ENCODE results near the gene TMEM164.
A peak's percentile ranks its signal among the peaks of the same experiment; 100 is the strongest.
"Not testable (repeated sequence)": the region's sequence is repeated elsewhere in the genome, so short reads cannot be mapped to it uniquely, and the experiment has no call there.

Gene TMEM164

GRCh38 chrX:110002300-110003166 is at the start of gene TMEM164:
TSS of gene TMEM164 (plus strand) at chrX:110003114. CDS start at chrX:110003775, 661 bp downstream.
- peak; percentile 77 for DNase-seq (ENCODE audit: low spot score)

- no peak for DNase-seq (ENCODE audit: low spot score)
These were observed 48.6 kb upstream of the TMEM164 start for GRCh38 chrX:109954333-109954732.

- no peak for DNase-seq (ENCODE audit: low spot score)
These were observed 48.0 kb upstream of the TMEM164 start for GRCh38 chrX:109954955-109955354.

- DNase-seq (ENCODE audit: low spot score): no peak
These were observed 44.6 kb upstream of the TMEM164 start for GRCh38 chrX:109958266-109958665.

GRCh38 chrX:109959356-109959871 is 43.5 kb upstream of the TMEM164 start:
- DNase-seq (ENCODE audit: low spot score): peak; percentile 69

GRCh38 chrX:109964390-109964789 is 38.5 kb upstream of the TMEM164 start:
- no peak for DNase-seq (ENCODE audit: low spot score)

- no peak for DNase-seq (ENCODE audit: low spot score)
These were observed 36.7 kb upstream of the TMEM164 start for GRCh38 chrX:109966246-109966645.

- no peak for DNase-seq (ENCODE audit: low spot score)
These were observed 35.8 kb upstream of the TMEM164 start for GRCh38 chrX:109967156-109967555.

GRCh38 chrX:109970841-109971240 is 32.1 kb upstream of the TMEM164 start:
- DNase-seq (ENCODE audit: low spot score): not testable (repeated sequence)

GRCh38 chrX:109974906-109975655 is 27.8 kb upstream of the TMEM164 start:
- peak; percentile 3 for DNase-seq (ENCODE audit: low spot score)

GRCh38 chrX:109985210-109985609 is 17.7 kb upstream of the TMEM164 start:
- DNase-seq (ENCODE audit: low spot score): not testable (repeated sequence)

- DNase-seq (ENCODE audit: low spot score): no peak
These were observed 15.0 kb upstream of the TMEM164 start for GRCh38 chrX:109987884-109988283.

- DNase-seq (ENCODE audit: low spot score): no peak
These were observed 12.2 kb upstream of the TMEM164 start for GRCh38 chrX:109990582-109991276.

GRCh38 chrX:109992203-109992602 is 10.7 kb upstream of the TMEM164 start:
- no peak for DNase-seq (ENCODE audit: low spot score)

- DNase-seq (ENCODE audit: low spot score): no peak
These were observed 7.8 kb upstream of the TMEM164 start for GRCh38 chrX:109995155-109995554.

- DNase-seq (ENCODE audit: low spot score): no peak
These were observed 5.0 kb upstream of the TMEM164 start for GRCh38 chrX:109997786-109998452.

- no peak for DNase-seq (ENCODE audit: low spot score)
These were observed 2.9 kb upstream of the TMEM164 start for GRCh38 chrX:110000000-110000399.

GRCh38 chrX:110000847-110001713 is 1.8 kb upstream of the TMEM164 start:
- DNase-seq (ENCODE audit: low spot score): peak; percentile 20

GRCh38 chrX:110001740-110002299 is 1.1 kb upstream of the TMEM164 start:
- no peak for DNase-seq (ENCODE audit: low spot score)

All from hematopoietic multipotent progenitor cell treated with erythropoietin and hydrocortisone succinate and interleukin-3 and kit ligand, for 15 days (in vitro differentiated cells).